Ovary (tissue), 9 donors: ENCODE measurements around the gene KSR1. TPM values are rescaled to one million over a fixed set of nuclear protein-coding genes. Genes with fewer than 3 reads are reported as not detected.

Source experiments
- DNase-seq, 5 donors: peaks; one replicate each; pipeline ENCODE4 v3.0.0-alpha.2; 2019 to 2020
- H3K27ac ChIP-seq, 2 donors: fragments of 200-600 bp; one replicate each; pipeline versions ENCODE4 v1.5.1 to v1.8.0; 2019 to 2022
- H3K27me3 ChIP-seq: fragments of 200-600 bp; one replicate; pipeline ENCODE4 v1.8.0; 2022
- H3K36me3 ChIP-seq: fragments of 200-600 bp; sonication (generic); one replicate; pipeline ENCODE4 v1.5.1; 2019
- H3K4me1 ChIP-seq: one replicate; pipeline ENCODE4 v1.8.1; 2013; ENCODE audit warnings: mild to moderate bottlenecking, moderate library complexity; ENCODE audit not compliant: insufficient read depth
- H3K4me3 ChIP-seq: fragments of 200-600 bp; sonication (generic); one replicate; pipeline ENCODE4 v1.5.1; 2017
- H3K9me3 ChIP-seq, 2 donors: fragments of 200-600 bp in 1 of 2; sonication (generic) in 1 of 2; one replicate each; pipeline versions ENCODE4 v1.5.1 to v1.8.1; 2013 to 2019; ENCODE audit warnings: mild to moderate bottlenecking in 1 of 2, moderate library complexity in 1 of 2
- CTCF ChIP-seq, 3 donors: fragments of 450-650 bp in 2 of 3; fragments of 200-600 bp in 1 of 3; IDR thresholded peaks; one replicate each; pipeline versions ENCODE4 v1.5.1 to v1.8.0; 2016 to 2022; ENCODE audit warnings: antibody characterized with exemption in 3 of 3, mild to moderate bottlenecking in 1 of 3
- EP300 ChIP-seq: sonication (generic); formaldehyde crosslinking; IDR thresholded peaks from one replicate; pipeline ENCODE4 v1.6.1; 2017; ENCODE audit warnings: antibody characterized with exemption
- POLR2A ChIP-seq: fragments of 450-650 bp; IDR thresholded peaks from one replicate; pipeline ENCODE4 v1.6.1; 2017; ENCODE audit warnings: antibody characterized with exemption, mild to moderate bottlenecking, moderate library complexity
- WGBS, 3 donors: extraction: QIAGEN DNeasy Blood & Tissue Kit in 1 of 3; methylation state at CpG; one replicate each; pipeline versions ENCODE4 v1.1.5 to v1.1.7; 2013 to 2017; 5-methylcytosine and 5-hydroxymethylcytosine counted together
- intact Hi-C, 4 donors: fragments of 100-400 bp; cut with DNase I; formaldehyde crosslinking; loops; one replicate each; pipeline versions ENCODE4 v1.11.0 to v1.15.1; 2022 to 2023
- polyA plus RNA-seq, 2 donors: library from polyadenylated mRNA; stranded (reverse); fragments of 200-250 nt in 1 of 2; fragments of 350-450 nt in 1 of 2; fragmentation: Illumina TruSeq in 1 of 2; extraction: RNeasy Lipid Tissue Mini Kit (QIAGEN cat#74804) in 1 of 2; gene quantifications; one replicate each; pipeline ENCODE4 v1.2.3, GENCODE V29; 2013 to 2014
- total RNA-seq, 7 donors: library from RNA; depleted of rRNA in 2 of 7; stranded (reverse); fragments of >200 nt in 2 of 7; fragmentation: NEBNext Ultra II Directional in 3 of 7; extraction: Animal tissue kit (Norgen Biotek cat#: 25700) in 3 of 7; gene quantifications; one replicate each; pipeline versions ENCODE4 v1.1.0 to v1.2.4, GENCODE V29; 2016 to 2023
- donor health status: DM: no; HTN: no; CAD: no; lungs with moderate emphysema.
- donor health status: DM: no; HTN: no; CAD: no.
- donor health status: Bipolar disorder and iron deficiency.
- donor health status: DM: yes; HTN: yes; CAD: no.
- donor health status: DM: no; HTN: no; CAD: no.
- donor health status: DM: yes; HTN: yes; CAD: no.

The KSR1 gene
- total and polyA plus RNA-seq, 9 donors = 27.7 to 84.8 (median 39.5) TPM

- H3K27me3 ChIP-seq = no peaks in the 10 kb centered on the region
Measured at GRCh38 chr17:27575912-27576252, 119.6 kb downstream of the KSR1 start.

GRCh38 chr17:27576477-27577083 lies 120.3 kb downstream of the KSR1 start:
- no peaks in the 10 kb centered on the region for H3K9me3 ChIP-seq
- no peak overlapping the region for H3K4me3 ChIP-seq
- 74 to 81% (median 79%) methylated on average over 8 of the region's 8 CpGs for WGBS, 3 donors
- H3K27ac ChIP-seq = no peak overlapping the region
- intact Hi-C loops = no loop called here
- H3K4me1 ChIP-seq = peaks cover 8% of the 10 kb centered on the region
- H3K36me3 ChIP-seq = no peaks in the 10 kb centered on the region
- TF ChIP-seq CTCF (IDR thresholded peaks at IDR 0.05) (no peak), POLR2A (no peak), EP300 (no peak)
- DNase-seq = no peak
- H3K27me3 ChIP-seq = no peaks in the 10 kb centered on the region

More at GRCh38 chr17:27575912-27576252, 119.6 kb downstream of the KSR1 start:
- DNase-seq = no peak
- Histone ChIP-seq H3K4me1 (peaks cover 8% of the 10 kb centered on the region), H3K27ac (no peak overlapping the region), H3K9me3 (no peaks in the 10 kb centered on the region), H3K4me3 (no peak overlapping the region), H3K36me3 (no peaks in the 10 kb centered on the region)
- TF ChIP-seq POLR2A (no peak), CTCF (IDR thresholded peaks at IDR 0.05) (no peak), EP300 (no peak)
- intact Hi-C loops = no loop called here
- 93 to 98% (median 93%) methylated on average over 2 of the region's 2 CpGs for WGBS, 3 donors

GRCh38 chr17:27577121-27577761 lies 121.0 kb downstream of the KSR1 start:
- Histone ChIP-seq H3K27me3 (no peaks in the 10 kb centered on the region), H3K4me1 (peaks cover 8% of the 10 kb centered on the region), H3K9me3 (no peaks in the 10 kb centered on the region), H3K36me3 (no peaks in the 10 kb centered on the region), H3K4me3 (no peak overlapping the region), H3K27ac (no peak overlapping the region)
- no peak for DNase-seq
- 69 to 76% (median 73%) methylated on average over 20 of the region's 20 CpGs for WGBS, 3 donors
- no peak for TF ChIP-seq POLR2A
- TF ChIP-seq CTCF (IDR thresholded peaks at IDR 0.05) = no peak
- TF ChIP-seq EP300 = no peak
- intact Hi-C loops = no loop called here

GRCh38 chr17:27577884-27578717 lies 121.9 kb downstream of the KSR1 start:
- no peaks in the 10 kb centered on the region for H3K9me3 ChIP-seq
- DNase-seq = no peak
- H3K4me1 ChIP-seq = peaks cover 8% of the 10 kb centered on the region
- intact Hi-C loops = no loop called here
- no peaks in the 10 kb centered on the region for H3K36me3 ChIP-seq
- H3K4me3 ChIP-seq = no peak overlapping the region
- 43 to 56% (median 43%) methylated on average over 10 of the region's 10 CpGs for WGBS, 3 donors
- H3K27me3 ChIP-seq = no peaks in the 10 kb centered on the region
- TF ChIP-seq EP300 (no peak), CTCF (IDR thresholded peaks at IDR 0.05) (no peak), POLR2A (no peak)
- no peak overlapping the region for H3K27ac ChIP-seq
